Posterior cingulate gyrus (tissue), 11 donors: ENCODE data around the gene EPS8L1.
"Not testable (repeated sequence)": the region's sequence is repeated elsewhere in the genome, so short reads cannot be mapped to it uniquely, and the experiment has no call there.

Experiments used
- DNase-seq, 10 donors: peaks; one replicate each; pipeline versions ENCODE4 v3.0.0 to v3.0.0-alpha.2; 2020 to 2021; ENCODE audit warnings: mixed read lengths in 3 of 10
- intact Hi-C: fragments of 100-400 bp; cut with DNase I; formaldehyde crosslinking; loops from one replicate; pipeline ENCODE4 v1.15.1; 2023

The EPS8L1 gene

DNA sequence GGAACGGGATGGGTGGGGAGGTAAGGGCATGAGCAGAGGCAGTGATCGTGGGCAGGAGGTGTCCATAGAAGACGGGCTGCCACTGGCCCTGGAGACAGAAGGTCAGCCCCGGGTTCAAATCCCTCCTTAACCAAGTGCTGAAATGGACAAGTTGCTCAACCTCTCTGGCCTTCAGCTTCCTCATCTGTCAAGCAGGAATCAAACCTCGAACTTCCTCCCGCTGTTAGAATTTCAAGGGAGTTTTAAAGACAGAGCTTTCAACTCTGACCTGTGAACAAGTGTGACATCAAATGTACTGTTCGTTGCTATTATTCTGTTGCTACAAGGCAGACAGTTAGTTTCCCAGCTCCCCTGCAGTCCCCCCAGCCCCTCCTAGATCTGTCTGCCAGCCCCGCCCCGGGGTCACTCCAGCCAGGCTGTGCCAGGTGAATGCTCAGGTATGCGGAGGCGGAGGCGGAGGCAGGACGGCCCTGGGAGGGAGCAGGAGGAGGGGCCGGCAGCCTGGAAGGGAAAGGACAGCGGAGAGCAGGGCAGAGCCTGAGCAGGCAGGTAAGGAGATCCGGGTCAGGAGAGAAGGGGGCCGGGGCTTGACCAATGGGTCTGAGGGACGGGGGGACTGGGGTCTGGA lies at the start of gene EPS8L1:
EPS8L1 (plus strand) TSS at position 499 of the 628 bp plus-strand sequence. CDS start 576 bp downstream, outside the sequence.
- peak in 2 of 10 donors; percentile 30 to 72 for DNase-seq
- intact Hi-C loops: no loop called here

DNA sequence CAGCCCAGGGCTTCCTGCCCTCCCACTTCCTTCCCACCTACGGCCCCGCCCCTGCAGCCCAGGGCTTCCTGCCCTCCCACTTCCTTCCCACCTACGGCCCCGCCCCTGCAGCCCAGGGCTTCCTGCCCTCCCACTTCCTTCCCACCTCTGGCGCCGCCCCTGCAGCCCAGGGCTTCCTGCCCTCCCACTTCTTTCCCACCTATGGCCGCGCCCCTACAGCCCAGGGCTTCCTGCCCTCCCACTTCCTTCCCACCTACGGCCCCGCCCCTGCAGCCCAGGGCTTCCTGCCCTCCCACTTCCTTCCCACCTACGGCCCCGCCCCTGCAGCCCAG lies 48.6 kb upstream of the EPS8L1 start:
- DNase-seq, intact Hi-C loops: not testable (repeated sequence)

DNA sequence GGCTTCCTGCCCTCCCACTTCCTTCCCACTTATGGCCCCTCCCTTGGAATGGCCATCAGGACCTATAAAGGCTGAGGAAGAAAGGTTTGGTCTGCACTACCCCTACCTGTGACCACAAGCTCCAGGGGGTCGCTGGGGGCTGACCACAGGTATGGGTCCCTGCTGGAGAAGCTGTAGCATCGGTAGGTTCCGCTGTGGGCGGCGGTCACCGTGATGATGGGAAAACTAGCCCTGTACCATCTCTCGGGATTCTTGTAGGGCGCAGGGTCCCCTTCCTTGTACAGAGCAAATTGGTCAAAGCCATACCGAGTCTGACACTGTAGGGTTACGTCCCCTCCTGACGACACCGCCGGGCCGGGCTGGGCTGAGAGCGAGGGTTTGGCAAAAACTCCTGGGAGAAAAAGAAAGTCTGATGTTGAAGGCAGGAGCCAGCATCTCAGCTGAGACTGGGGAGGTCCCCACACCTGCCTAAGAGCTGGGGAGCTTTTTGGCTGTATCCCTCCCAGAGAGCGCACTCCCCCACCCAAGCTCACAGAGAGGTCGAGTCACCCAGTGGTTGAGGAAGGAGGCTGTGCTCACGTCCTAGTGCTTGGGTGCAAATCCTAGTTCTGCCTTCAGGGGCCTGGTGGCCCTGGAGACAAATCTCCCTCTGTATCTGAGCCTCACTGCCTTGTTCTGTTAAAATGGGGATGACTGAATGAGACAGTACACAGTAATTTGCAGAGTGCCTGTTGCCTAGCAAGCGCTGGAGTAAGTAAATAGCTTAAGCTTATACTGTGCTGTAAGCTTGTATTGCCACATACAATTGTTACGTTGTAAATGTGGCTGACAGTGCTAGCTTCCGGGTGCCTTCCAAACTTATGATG lies 48.0 kb upstream of the EPS8L1 start:
- DNase-seq: peak in 2 of 10 donors; percentile 56 to 73
- intact Hi-C loops: no loop called here

DNA sequence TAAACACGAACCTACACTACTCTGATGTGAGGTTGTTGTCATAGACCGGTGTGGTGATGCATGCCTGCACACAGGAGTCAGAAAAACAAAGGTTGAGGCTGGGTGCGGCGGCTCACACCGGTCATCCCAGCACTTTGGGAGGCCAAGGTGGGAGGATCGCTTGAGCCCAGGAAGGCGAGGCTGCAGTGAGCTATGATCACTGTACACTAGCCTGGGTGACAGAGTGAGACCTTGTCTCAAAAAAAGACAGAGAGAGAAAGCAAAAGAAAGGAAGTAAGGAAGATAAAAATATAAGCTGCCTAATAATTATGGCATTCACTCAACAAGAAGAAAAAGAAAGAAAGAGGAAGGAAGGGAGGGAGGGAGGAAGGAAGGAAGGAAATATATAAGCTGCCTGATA lies 46.9 kb upstream of the EPS8L1 start:
- intact Hi-C loops: no loop called here
- DNase-seq: peak in 2 of 10 donors; percentile 8 to 40

DNA sequence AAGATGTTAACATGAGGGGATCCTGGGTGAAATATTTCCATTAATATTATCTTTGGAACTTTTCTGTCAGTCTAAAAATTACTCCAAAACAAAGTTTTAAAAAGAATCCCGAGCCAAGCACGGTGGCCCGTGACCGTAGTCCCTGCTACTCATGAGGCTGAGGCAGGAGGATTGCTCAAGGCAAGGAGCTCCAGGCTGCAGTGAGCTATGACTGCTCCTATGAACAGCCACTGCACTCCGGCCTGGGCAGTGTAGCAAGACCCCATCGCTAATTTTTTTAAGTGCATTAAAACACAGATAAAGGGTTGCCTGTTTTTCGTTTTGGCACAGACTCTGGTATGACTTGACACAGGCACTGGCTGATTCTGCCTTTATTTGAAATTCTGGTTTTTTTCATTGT lies 44.5 kb upstream of the EPS8L1 start:
- peak in 3 of 10 donors; percentile 31 to 58 (median 33) for DNase-seq
- intact Hi-C loops: no loop called here

DNA sequence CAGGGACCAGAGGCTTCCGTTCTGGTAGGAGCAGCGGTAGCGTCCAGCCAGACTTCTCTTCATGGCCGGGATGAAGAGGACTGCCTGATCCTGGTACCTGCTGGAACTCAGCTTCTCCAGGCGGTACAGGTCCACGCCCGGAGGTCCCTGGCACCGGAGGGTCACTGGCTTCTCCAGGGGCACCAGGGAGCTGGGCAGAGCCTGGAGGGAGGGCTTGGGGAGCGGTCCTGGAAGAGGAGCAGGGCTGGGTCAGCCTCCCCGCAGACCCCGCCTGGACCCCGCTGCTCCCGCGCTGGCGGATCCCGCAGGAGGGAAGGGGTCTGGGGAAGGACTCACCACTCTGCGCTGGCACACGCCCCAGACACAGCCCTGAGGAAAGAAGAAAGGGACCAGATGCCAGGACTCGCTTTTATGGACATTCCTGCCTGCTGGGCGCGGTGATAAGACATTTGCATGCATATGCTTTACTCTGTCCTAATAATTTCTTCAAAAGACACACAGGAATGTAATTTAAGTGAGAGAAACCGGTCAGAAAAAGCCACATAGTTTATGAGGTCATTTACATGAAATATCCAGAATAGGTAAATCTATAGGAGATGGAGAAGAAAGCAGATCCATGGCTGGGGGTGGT lies 43.4 kb upstream of the EPS8L1 start:
- peak in 2 of 10 donors; percentile 47 to 61 for DNase-seq
- intact Hi-C loops: no loop called here

DNA sequence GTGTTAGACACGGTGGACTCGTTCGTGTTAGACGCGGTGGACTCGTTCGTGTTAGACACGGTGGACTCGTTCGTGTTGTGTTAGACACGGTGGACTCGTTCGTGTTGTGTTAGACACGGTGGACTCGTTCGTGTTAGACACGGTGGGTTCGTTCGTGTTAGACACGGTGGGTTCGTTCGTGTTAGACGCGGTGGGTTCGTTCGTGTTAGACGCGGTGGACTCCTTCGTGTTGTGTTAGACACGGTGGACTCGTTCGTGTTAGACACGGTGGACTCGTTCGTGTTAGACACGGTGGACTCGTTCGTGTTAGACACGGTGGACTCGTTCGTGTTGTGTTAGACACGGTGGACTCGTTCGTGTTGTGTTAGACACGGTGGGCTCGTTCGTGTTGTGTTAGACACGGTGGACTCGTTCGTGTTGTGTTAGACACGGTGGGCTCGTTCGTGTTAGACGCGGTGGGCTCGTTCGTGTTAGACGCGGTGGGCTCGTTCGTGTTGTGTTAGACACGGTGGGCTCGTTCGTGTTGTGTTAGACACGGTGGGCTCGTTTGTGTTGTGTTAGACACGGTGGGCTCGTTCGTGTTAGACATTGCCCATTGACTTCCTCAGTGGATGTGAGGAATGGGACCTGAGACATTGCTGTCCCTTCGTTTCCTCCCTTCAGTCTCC lies 42.6 kb upstream of the EPS8L1 start:
- intact Hi-C loops: not testable (repeated sequence)

DNA sequence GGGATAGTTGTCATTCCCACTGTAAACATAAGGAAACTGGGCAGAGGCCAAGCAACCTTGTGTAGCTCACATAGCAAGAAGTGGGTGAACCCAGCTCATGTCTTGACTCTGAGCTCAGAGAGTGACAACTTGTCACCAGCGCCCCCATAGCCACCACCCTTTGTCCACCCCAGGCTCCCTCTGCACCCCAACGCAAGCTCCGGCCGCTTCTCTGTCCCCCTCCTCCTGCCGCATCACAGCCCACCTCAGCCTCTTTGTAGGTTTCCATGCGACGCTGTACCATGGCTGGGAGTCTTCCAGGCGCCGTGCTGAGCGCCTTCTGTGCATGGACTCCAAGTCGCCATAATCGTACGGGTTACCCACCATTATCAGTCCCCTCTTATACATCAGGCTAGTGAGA lies 40.9 kb upstream of the EPS8L1 start:
- intact Hi-C loops: no loop called here
- DNase-seq: peak in 3 of 10 donors; percentile 19 to 38 (median 24)

More for the DNA sequence above, 42.6 kb upstream of the EPS8L1 start:
- peak in 2 of 10 donors; percentile 43 to 83 for DNase-seq

DNA sequence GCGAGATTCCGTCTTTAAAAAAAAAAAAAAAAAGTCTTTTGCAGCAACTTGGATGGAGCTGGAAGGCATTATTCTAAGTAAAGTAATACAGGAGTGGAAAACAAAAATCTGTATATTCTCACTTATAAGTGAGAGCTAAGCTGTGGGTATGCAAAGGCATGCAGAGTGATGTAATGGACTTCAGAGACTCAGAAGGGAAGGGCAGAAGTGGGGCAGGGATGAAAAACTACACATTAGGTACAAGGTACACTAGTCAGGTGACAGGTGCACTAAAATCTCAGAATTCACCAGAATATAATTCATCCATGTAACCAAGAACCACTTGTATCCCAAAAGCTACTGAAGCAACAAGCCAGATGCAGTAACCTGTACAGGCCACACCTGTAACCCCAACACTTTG lies 39.6 kb upstream of the EPS8L1 start:
- no peak for DNase-seq
- intact Hi-C loops: no loop called here

DNA sequence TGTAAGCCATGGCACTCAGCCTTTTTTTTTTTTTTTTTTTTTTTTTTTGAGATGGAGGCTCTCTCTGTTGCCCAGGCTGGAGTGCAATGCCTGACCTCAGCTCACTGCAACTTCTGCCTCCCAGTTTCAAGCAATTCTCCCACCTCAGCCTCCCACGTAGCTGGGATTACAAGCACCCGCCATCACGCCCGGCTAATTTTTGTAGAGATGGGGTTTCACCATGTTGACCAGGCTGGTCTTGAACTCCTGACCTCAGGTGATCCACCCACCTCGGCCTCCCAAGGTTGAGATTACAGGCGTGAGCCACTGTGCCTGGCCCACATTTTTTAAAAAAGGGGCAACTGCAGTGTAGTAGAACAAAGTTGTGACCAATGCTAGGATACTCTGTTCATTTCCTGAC lies 38.1 kb upstream of the EPS8L1 start:
- intact Hi-C loops: not testable (repeated sequence)
- DNase-seq: peak in 3 of 10 donors; percentile 8 to 27 (median 22)

DNA sequence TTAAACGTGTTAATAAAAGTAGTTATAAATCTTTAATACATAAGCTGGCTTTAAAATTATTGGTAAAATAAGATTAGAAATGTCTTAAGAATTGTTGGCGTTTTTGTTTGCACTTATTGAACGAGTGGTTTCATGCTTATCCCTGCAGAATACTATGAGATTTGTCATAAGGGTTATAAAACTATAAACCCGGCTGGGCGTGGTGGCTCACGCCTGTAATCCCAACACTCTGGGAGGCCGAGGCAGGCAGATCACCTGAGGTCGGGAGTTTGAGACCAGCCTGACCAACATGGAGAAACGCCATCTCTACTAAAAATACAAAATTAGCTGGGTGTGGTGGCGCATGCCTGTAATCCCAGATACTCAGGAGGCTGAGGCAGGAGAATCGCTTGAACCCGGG lies 35.0 kb upstream of the EPS8L1 start:
- intact Hi-C loops: not testable (repeated sequence)
- peak in 2 of 10 donors; percentile 8 to 17 for DNase-seq

DNA sequence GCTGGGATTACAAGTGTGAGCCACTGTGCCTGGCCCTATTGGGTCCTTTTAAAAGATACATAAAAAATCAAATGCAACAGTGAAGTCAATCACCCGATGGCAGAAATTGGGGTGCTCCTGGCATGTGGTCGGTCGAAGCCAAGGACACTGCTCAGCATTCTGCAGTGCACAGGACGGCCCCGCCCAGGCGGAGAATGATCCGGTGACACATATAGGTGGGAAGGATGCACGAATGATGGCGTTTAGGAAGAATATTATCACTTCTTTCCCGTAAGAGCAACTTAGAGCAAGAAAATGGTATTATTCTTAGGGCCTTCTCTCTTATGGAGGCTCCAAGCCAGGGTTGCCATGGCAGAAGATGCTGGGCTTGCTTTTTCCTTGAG lies 34.4 kb upstream of the EPS8L1 start:
- intact Hi-C loops: no loop called here
- DNase-seq: peak in 3 of 10 donors; percentile 33 to 50 (median 34)

DNA sequence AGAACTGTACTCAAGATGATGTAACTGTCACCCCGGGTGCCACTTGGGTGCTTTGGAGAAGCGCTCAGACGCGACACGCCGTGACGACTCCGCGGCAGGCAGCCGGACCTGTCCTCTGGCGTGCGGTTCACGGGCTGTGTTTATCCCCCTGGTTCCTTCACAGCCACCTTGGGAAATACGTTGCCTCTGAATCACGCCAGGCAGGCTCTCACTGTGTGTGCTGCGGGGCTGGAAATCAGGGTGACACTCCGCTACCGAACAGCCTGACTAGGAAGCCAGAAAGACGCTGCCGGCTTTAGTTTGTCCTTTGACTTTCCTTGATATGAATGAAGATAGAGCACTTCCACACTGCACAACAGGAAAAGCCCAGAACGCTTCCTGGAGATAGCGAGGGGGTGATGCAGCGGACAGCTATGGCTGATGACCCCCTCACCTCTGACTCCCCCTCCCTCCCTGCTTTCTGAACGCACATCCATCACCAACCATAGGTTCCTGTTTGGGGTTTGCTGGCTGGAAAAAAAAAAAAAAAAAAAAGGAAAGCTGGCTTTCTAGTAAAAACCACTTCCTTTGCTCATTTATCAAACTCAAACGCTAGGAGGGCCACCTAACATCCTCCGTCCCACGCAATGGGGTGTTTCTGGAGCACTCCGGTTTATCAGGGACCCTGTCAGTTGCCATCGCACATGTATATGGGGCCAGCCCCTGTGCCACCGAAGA lies 33.9 kb upstream of the EPS8L1 start:
- DNase-seq: peak in 3 of 10 donors; percentile 46 to 84 (median 68)
- intact Hi-C loops: no loop called here

DNA sequence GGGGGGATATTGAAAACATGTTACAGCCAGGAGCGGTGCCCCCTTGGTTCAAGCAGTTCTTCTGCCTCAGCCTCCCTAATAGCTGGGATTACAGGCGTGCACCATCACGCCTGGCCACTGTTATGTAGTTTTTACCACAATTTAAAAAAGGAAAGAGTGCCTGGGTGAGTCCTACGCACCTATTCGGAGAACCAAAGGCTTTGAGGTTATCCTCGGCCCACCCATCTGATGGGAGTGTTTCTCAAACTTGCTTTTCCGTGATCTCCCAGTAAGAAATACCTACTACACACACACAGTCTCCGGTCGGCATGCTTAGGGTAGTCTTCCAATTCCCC lies 33.4 kb upstream of the EPS8L1 start:
- DNase-seq: peak in 1 of 10 donors; percentile 35
- intact Hi-C loops: no loop called here

DNA sequence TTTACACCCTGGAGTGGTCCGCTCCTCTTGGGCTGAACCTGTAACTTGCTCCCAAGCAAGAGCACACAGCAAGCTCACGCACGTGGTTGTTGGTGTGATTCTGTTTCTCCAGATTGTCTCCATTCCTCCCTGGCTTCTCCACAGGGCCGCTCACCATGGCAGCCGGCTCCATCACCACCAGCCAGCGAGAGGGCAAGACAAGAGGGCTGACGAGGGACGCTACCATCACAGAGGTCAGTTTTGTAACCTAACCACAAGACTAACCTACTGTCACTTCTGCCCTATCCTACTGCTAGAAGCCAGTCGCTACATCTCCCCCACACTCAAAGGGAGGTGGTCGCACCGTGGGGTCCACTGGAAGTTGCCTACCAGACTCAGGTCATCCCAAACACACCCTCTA lies 33.0 kb upstream of the EPS8L1 start:
- DNase-seq: peak in 3 of 10 donors; percentile 6 to 43 (median 27)
- intact Hi-C loops: no loop called here

DNA sequence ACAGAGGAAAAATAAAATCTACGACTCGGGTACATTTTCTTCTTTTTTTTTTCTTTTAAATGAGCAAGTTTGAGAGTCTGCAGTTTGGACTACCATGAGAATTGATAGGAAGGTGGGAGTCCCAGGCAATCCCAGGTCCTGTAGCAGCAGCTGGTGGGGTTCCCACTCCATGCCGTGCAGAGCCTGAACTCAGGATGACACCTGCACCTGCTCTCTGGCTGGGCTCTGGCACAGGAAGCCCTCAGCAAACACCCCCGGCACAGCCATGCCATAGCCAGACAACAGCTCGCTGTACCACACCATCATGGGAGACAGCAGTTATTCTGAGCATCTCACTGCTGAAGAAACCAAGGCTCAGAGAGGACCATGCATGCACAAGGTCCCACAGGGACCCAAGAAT lies 31.4 kb upstream of the EPS8L1 start:
- DNase-seq: peak in 3 of 10 donors; percentile 8 to 62 (median 50)
- intact Hi-C loops: no loop called here

DNA sequence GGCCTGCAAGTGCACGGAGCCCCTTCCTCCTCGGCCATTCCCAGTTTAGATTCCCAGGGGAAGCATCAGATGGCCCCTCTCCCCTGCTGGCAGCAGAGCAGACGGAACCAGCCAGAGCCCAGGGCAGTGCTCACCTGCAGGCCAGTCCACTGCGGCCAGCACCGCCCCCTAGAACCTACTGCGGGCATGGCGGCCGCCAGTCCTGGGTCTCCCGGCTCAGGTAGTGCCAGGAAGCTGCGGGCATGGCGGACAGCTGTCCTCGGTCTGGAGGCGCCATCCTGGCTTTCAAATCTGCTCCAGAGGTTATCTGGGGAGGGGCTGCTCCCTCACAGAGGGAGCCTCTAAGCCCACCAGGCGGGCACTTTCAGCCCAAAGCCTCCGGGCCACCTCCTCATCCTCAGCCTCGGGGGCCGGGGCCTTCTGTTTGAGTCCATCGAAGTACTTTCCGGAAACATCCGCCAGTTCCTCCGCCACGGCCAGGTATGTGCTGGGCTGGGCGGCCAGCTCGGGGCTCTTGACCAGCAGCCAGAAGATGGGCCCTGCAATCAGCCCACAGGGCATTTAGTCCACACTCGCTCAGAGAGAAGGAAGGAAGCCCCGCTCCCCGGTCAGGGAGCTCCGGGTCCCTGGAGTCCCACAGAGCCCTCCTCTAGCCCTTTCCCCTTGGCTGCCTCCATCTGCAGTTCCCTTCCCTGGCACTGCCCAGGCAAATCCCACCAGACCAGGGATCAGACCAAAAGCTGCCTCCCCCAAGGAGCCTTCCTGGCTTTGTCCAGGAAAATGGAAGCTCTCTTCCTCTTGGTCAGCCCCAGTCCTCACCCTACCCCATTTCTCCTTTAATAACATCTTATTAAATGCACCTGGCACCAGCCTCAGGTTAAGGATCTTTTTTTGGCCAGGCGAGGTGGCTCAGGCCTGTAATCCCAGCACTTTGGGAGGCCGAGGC lies 30.6 kb upstream of the EPS8L1 start:
- intact Hi-C loops: no loop called here
- DNase-seq: peak in 2 of 10 donors; percentile 62 to 84

DNA sequence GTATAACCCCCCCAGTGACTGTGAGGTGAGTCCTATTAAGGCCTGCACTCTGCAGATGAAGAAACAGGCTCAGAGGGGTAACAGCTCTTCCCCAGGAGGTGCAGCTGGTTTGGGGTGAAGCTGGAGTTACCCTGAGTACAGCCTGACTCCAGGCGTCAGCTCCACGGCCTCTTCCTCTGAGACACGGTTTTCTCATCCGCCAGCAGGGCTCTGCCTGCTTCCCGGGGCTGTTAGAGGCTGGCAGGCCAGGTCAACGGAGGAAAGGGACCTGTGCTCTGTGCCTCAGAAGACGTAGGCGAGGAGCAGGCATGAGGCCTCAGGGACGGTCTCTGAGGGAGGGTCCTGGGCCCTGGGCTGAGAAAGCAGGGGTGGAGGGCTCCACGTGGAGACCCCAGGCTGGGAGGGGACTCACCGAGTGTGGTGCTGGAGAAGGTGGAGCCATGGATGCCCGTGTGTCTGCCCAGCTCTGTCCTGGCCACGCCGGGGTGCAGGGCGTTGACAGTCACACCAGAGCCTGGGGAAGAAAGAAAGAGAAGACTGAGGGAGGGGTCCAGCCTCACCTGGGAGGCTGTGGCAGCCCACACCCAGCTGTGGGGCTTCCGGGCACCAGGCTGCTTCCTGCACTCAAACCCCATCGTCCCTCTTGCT lies 28.6 kb upstream of the EPS8L1 start:
- intact Hi-C loops: no loop called here
- DNase-seq: peak in 2 of 10 donors; percentile 27 to 44
